ENCODE data around the gene STXBP1.

DNA sequence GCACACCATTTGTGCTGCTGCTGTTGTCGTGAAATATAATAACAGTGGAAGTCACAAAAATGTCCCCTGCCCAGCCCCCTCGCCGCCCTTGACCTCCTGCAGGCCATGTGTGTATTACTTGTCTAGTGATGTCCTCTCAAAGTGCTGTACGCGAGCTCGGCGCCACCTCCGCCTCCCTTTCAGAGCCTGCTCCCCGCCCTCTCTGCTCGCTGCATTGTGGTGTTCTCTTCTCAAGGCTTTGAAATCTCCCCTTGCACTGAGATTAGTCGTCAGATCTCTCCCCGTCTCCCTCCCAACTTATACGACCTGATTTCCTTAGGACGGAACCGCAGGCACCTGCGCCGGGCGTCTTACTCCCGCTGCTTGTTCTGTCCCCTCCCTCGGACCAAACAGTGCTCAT, 80.0 kb downstream of the STXBP1 start:
- TF ChIP-seq POLR2AphosphoS5 (IDR thresholded peaks at IDR 0.05; ENCODE audit: low read depth, low read length), result no peak
- no peak for TF ChIP-seq POLR2A (IDR thresholded peaks at IDR 0.05; ENCODE audit: low read depth, low read length)
- no peak for TF ChIP-seq TAF1 (IDR thresholded peaks at IDR 0.05; ENCODE audit: low read depth, low read length)
- no peak for TF ChIP-seq SPI1 (IDR thresholded peaks at IDR 0.05; ENCODE audit: low read depth, low read length)
